ENCODE measurements around the gene LRIG1.

- TF ChIP-seq HIC1 (tag by site-specific recombination; IDR thresholded peaks at IDR 0.05), result no peak
- TF ChIP-seq, protein P1, sequence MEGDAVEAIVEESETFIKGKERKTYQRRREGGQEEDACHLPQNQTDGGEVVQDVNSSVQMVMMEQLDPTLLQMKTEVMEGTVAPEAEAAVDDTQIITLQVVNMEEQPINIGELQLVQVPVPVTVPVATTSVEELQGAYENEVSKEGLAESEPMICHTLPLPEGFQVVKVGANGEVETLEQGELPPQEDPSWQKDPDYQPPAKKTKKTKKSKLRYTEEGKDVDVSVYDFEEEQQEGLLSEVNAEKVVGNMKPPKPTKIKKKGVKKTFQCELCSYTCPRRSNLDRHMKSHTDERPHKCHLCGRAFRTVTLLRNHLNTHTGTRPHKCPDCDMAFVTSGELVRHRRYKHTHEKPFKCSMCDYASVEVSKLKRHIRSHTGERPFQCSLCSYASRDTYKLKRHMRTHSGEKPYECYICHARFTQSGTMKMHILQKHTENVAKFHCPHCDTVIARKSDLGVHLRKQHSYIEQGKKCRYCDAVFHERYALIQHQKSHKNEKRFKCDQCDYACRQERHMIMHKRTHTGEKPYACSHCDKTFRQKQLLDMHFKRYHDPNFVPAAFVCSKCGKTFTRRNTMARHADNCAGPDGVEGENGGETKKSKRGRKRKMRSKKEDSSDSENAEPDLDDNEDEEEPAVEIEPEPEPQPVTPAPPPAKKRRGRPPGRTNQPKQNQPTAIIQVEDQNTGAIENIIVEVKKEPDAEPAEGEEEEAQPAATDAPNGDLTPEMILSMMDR (tag by site-specific recombination; IDR thresholded peaks at IDR 0.05), result no peak
- TF ChIP-seq ZNF146 (tag by site-specific recombination; IDR thresholded peaks at IDR 0.05), result no peak
- TF ChIP-seq ZBTB48 (tag by site-specific recombination; IDR thresholded peaks at IDR 0.05), result no peak
- no peak for TF ChIP-seq YY1 (tag by site-specific recombination; IDR thresholded peaks at IDR 0.05)
- no peak for TF ChIP-seq ZNF175 (tag by site-specific recombination; IDR thresholded peaks at IDR 0.05)
- no peak for TF ChIP-seq MEIS1 (CRISPR knock-in tag; IDR thresholded peaks at IDR 0.05; ENCODE audit: borderline replicate concordance)
- TF ChIP-seq ZNF596 (tag by site-specific recombination; IDR thresholded peaks at IDR 0.05), result no peak
- no peak for TF ChIP-seq ZNF311 (tag by site-specific recombination; IDR thresholded peaks at IDR 0.05; ENCODE audit: borderline replicate concordance)
- TF ChIP-seq, protein P2, sequence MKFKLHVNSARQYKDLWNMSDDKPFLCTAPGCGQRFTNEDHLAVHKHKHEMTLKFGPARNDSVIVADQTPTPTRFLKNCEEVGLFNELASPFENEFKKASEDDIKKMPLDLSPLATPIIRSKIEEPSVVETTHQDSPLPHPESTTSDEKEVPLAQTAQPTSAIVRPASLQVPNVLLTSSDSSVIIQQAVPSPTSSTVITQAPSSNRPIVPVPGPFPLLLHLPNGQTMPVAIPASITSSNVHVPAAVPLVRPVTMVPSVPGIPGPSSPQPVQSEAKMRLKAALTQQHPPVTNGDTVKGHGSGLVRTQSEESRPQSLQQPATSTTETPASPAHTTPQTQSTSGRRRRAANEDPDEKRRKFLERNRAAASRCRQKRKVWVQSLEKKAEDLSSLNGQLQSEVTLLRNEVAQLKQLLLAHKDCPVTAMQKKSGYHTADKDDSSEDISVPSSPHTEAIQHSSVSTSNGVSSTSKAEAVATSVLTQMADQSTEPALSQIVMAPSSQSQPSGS (tag by site-specific recombination; IDR thresholded peaks at IDR 0.05; ENCODE audit: low read depth), result no peak
Measured at GRCh38 chr3:66354001-66354400, 146.8 kb downstream of the LRIG1 start.
